ENCODE data around the gene NACC2. TPM values are rescaled to one million over a fixed set of nuclear protein-coding genes. Genes with fewer than 3 reads are reported as not detected.

The NACC2 gene
- total RNA-seq, 1 experiment from 2014 or later, result 22.0 TPM

- Histone ChIP-seq H3K4me1 (peaks cover 33% of the 10 kb centered on the region), H3K4me3 (ENCODE audit: low read depth, low read length) (peak overlapping the region; percentile 49), H3K27me3 (replicated peaks; ENCODE audit: control insufficient read depth, insufficient read depth, low read length) (no peaks in the 10 kb centered on the region), H3K9me3 (no peaks in the 10 kb centered on the region), H3K36me3 (ENCODE audit: control insufficient read depth, insufficient read depth, low read length) (no peaks in the 10 kb centered on the region)
- no TSS peak for BruUV-seq (replicated peaks)
- CTCF ChIA-PET, result interaction anchor here (0.5 to 1.6 kb wide), 15 partner anchors 11 to 344 kb away, joined by 3 to 8 read pairs (median 4); no protein-coding TSS in a partner anchor
- POLR2A ChIA-PET, result no interaction called here
- Mint-ChIP-seq H3K4me1 (ENCODE audit: low read depth, unreplicated experiment) (peaks cover 12% of the 10 kb centered on the region), H3K27ac (ENCODE audit: unreplicated experiment) (peak overlapping the region; percentile 76), H3K4me3 (ENCODE audit: unreplicated experiment) (peak overlapping the region; percentile 82), H3K36me3 (ENCODE audit: insufficient read depth, unreplicated experiment) (peaks cover 5% of the 10 kb centered on the region), H3K9me3 (ENCODE audit: unreplicated experiment) (no peaks in the 10 kb centered on the region), H3K27me3 (ENCODE audit: insufficient read depth, unreplicated experiment) (no peaks in the 10 kb centered on the region)
- DNase-seq, result peak; percentile 77 to 83
- TF ChIP-seq, protein P1, sequence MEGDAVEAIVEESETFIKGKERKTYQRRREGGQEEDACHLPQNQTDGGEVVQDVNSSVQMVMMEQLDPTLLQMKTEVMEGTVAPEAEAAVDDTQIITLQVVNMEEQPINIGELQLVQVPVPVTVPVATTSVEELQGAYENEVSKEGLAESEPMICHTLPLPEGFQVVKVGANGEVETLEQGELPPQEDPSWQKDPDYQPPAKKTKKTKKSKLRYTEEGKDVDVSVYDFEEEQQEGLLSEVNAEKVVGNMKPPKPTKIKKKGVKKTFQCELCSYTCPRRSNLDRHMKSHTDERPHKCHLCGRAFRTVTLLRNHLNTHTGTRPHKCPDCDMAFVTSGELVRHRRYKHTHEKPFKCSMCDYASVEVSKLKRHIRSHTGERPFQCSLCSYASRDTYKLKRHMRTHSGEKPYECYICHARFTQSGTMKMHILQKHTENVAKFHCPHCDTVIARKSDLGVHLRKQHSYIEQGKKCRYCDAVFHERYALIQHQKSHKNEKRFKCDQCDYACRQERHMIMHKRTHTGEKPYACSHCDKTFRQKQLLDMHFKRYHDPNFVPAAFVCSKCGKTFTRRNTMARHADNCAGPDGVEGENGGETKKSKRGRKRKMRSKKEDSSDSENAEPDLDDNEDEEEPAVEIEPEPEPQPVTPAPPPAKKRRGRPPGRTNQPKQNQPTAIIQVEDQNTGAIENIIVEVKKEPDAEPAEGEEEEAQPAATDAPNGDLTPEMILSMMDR (IDR thresholded peaks at IDR 0.05; ENCODE audit: insufficient read depth in 1 of 2, low read depth in 1 of 2, low read length in 1 of 2, severe bottlenecking in 1 of 2, unreplicated experiment in 1 of 2), result peak; percentile 60 to 63
- intact Hi-C loops (cut with micrococcal nuclease; ENCODE audit: unreplicated experiment), result loop anchor here (1.0 kb wide), 2 partner anchors 93 to 150 kb away; no protein-coding TSS in a partner anchor
Measured at GRCh38 chr9:136133191-136133958, 38.3 kb upstream of the NACC2 start.

DNA sequence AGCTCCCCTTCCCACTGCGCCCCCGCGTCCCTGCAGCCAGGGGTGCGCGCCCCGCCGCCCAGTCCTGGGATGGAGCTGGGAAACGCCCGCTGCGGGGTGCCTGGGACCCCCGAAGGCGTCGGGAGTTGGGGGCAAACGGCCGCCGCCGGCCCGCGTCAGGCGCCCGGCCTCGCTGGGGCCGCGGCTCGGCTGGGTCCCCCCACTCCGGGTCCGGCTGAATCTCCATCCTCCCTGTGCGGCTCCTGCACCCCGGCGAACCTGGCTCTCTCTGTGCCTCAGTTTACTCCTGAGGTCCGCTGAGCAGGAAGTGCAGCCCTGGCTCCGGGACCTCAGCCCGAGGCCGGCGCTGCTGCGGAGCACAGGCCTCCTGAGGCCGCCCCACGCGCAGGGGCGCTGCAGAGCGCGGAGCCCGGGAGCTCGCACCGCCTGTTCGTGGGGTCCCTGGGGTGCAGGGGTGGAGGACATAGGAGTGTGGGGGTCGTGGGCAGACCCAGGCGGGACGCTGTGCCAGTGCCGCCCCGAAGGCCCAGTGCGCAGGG lies 37.5 kb upstream of the NACC2 start:
- no peaks in the 10 kb centered on the region for H3K27me3 Mint-ChIP-seq (ENCODE audit: insufficient read depth, unreplicated experiment)
- no peak overlapping the region for H3K4me3 Mint-ChIP-seq (ENCODE audit: unreplicated experiment)
- H3K27me3 ChIP-seq (replicated peaks; ENCODE audit: control insufficient read depth, insufficient read depth, low read length), result no peaks in the 10 kb centered on the region
- H3K4me1 ChIP-seq, result peaks cover 33% of the 10 kb centered on the region
- H3K4me1 Mint-ChIP-seq (ENCODE audit: low read depth, unreplicated experiment), result peaks cover 12% of the 10 kb centered on the region
- ChIA-PET POLR2A (no interaction called here), CTCF (interaction anchor here (0.5 to 1.6 kb wide), 14 partner anchors 10 to 343 kb away, joined by 3 to 8 read pairs (median 4); no protein-coding TSS in a partner anchor)
- H3K27ac Mint-ChIP-seq (ENCODE audit: unreplicated experiment), result no peak overlapping the region
- H3K4me3 ChIP-seq (ENCODE audit: low read depth, low read length), result no peak overlapping the region
- no peaks in the 10 kb centered on the region for H3K36me3 ChIP-seq (ENCODE audit: control insufficient read depth, insufficient read depth, low read length)
- intact Hi-C loops (cut with micrococcal nuclease; ENCODE audit: unreplicated experiment), result loop anchor here (1.0 kb wide), 2 partner anchors 94 to 151 kb away; no protein-coding TSS in a partner anchor
- DNase-seq, result no peak
- H3K9me3 Mint-ChIP-seq (ENCODE audit: unreplicated experiment), result no peaks in the 10 kb centered on the region
- TF ChIP-seq, protein P1 (IDR thresholded peaks at IDR 0.05; ENCODE audit: insufficient read depth in 1 of 2, low read depth in 1 of 2, low read length in 1 of 2, severe bottlenecking in 1 of 2, unreplicated experiment in 1 of 2), result no peak
- H3K36me3 Mint-ChIP-seq (ENCODE audit: insufficient read depth, unreplicated experiment), result peaks cover 5% of the 10 kb centered on the region
- no TSS peak for BruUV-seq (replicated peaks)
- no peaks in the 10 kb centered on the region for H3K9me3 ChIP-seq

GRCh38 chr9:136131629-136132511 lies 36.8 kb upstream of the NACC2 start:
- no peaks in the 10 kb centered on the region for H3K36me3 ChIP-seq (ENCODE audit: control insufficient read depth, insufficient read depth, low read length)
- no TSS peak for BruUV-seq (replicated peaks)
- Mint-ChIP-seq H3K4me1 (ENCODE audit: low read depth, unreplicated experiment) (peaks cover 12% of the 10 kb centered on the region), H3K27me3 (ENCODE audit: insufficient read depth, unreplicated experiment) (no peaks in the 10 kb centered on the region), H3K36me3 (ENCODE audit: insufficient read depth, unreplicated experiment) (peaks cover 5% of the 10 kb centered on the region), H3K4me3 (ENCODE audit: unreplicated experiment) (peak overlapping the region; percentile 40), H3K9me3 (ENCODE audit: unreplicated experiment) (no peaks in the 10 kb centered on the region), H3K27ac (ENCODE audit: unreplicated experiment) (peak overlapping the region; percentile 92)
- intact Hi-C loops (cut with micrococcal nuclease; ENCODE audit: unreplicated experiment), result no loop called here
- TF ChIP-seq, protein P1 (IDR thresholded peaks at IDR 0.05; ENCODE audit: insufficient read depth in 1 of 2, low read depth in 1 of 2, low read length in 1 of 2, severe bottlenecking in 1 of 2, unreplicated experiment in 1 of 2), result no peak
- H3K4me1 ChIP-seq, result peaks cover 33% of the 10 kb centered on the region
- no peak for DNase-seq
- H3K27me3 ChIP-seq (replicated peaks; ENCODE audit: control insufficient read depth, insufficient read depth, low read length), result no peaks in the 10 kb centered on the region
- ChIA-PET POLR2A (no interaction called here), CTCF (no interaction called here)
- no peaks in the 10 kb centered on the region for H3K9me3 ChIP-seq
- H3K4me3 ChIP-seq (ENCODE audit: low read depth, low read length), result no peak overlapping the region

Measured in Caco-2 (cell line).